A549 (cell line): ENCODE results near the gene CEBPZOS. TPM values are rescaled to one million over a fixed set of nuclear protein-coding genes. Genes with fewer than 3 reads are reported as not detected.
A peak's percentile ranks its signal among the peaks of the same experiment; 100 is the strongest.

Experiments used
- ATAC-seq, 2 experiments: fragments of 200-7000 bp in 1 of 2; fragments of >200 bp in 1 of 2; cut with Nextera tagmentation in 1 of 2; cut with Tn5 transposase in 1 of 2; 3 replicates each; pipeline versions ENCODE4 v1.8.0 to v1.9.1; 2018 to 2020; ENCODE audit warnings: mild to moderate bottlenecking in 1 of 2, moderate library complexity in 1 of 2
- CTCF ChIA-PET: fragments of 300-600 bp; sonication (Branson Sonifier 250); formaldehyde crosslinking; extraction: SDS; loops from one replicate; lab custom pipeline; 2021; ENCODE audit warnings: antibody characterized with exemption, inconsistent platforms; lab: Yijun Ruan, JAX
- POLR2A ChIA-PET: fragments of 350-600 bp; formaldehyde crosslinking; extraction: SDS; loops from one replicate; lab custom pipeline; 2021; ENCODE audit warnings: antibody characterized with exemption, inconsistent platforms; lab: Yijun Ruan, JAX
- DNase-seq, 2 experiments: peaks; one replicate each; pipeline versions ENCODE4 v3.0.0 to v3.0.0-alpha.2; 2011 to 2016; ENCODE audit warnings: low read depth in 1 of 2, low spot score in 1 of 2
- FAIRE-seq: peaks from 2 replicates; lab custom pipeline; 2011; peaks lifted over from hg19 to GRCh38; lab: Jason Lieb, UNC
- H3K27ac ChIP-seq, 2 experiments: fragments of >200 bp; sonication (Bioruptor Twin); formaldehyde crosslinking; 3 replicates each; pipeline ENCODE4 v1.5.1; 2016 to 2017
- H3K4me1 ChIP-seq: fragments of >200 bp; sonication (Bioruptor Twin); formaldehyde crosslinking; 3 replicates; pipeline ENCODE4 v1.6.1; 2016
- H3K4me2 ChIP-seq: fragments of >200 bp; sonication (Bioruptor Twin); formaldehyde crosslinking; 3 replicates; pipeline ENCODE4 v1.6.1; 2016
- H3K4me3 ChIP-seq: fragments of >200 bp; sonication (Bioruptor Twin); formaldehyde crosslinking; 3 replicates; pipeline ENCODE4 v1.5.1; 2016
- H3K9me3 ChIP-seq: fragments of >200 bp; sonication (Bioruptor Twin); formaldehyde crosslinking; 3 replicates; pipeline ENCODE4 v1.6.1; 2016
- BHLHE40 ChIP-seq: IDR thresholded peaks from 2 replicates; pipeline ENCODE4 v1.6.1; 2012; ENCODE audit warnings: low read depth, low read length, inconsistent platforms
- HEYL ChIP-seq: fragments of 250-450 bp; sonication (Bioruptor Pico); IDR thresholded peaks from 2 replicates; pipeline ENCODE4 v1.8.0; 2021; ENCODE audit warnings: mild to moderate bottlenecking, moderate library complexity
- HOXA7 ChIP-seq: fragments of 250-450 bp; sonication (Bioruptor Pico); IDR thresholded peaks from 2 replicates; pipeline ENCODE4 v1.5.0; 2020; ENCODE audit warnings: mild to moderate bottlenecking, moderate library complexity
- JUN ChIP-seq, 2 experiments: fragments of >200 bp; sonication (Bioruptor Twin); formaldehyde crosslinking; IDR thresholded peaks; 2 replicates in 1 of 2; 3 replicates in 1 of 2; pipeline ENCODE4 v1.6.1; 2016 to 2017
- KDM5A ChIP-seq: fragments of 200-600 bp; sonication (generic); IDR thresholded peaks from 2 replicates; pipeline ENCODE4 v1.6.1; 2016; ENCODE audit warnings: antibody characterized with exemption, mild to moderate bottlenecking
- NPAS2 ChIP-seq: fragments of 250-450 bp; sonication (Bioruptor Pico); IDR thresholded peaks from 2 replicates; pipeline ENCODE4 v1.8.0; 2022; ENCODE audit warnings: mild to moderate bottlenecking, moderate library complexity, borderline replicate concordance
- NR3C1 ChIP-seq: fragments of >200 bp; sonication (Bioruptor Twin); formaldehyde crosslinking; IDR thresholded peaks from 3 replicates; pipeline ENCODE4 v1.6.1; 2017
- POLR2A ChIP-seq: IDR thresholded peaks from 2 replicates; pipeline ENCODE4 v1.6.1; 2012; ENCODE audit warnings: mild to moderate bottlenecking, low read length
- POLR2AphosphoS2 ChIP-seq: conservative IDR thresholded peaks from 2 replicates; pipeline ENCODE4 v1.6.1; 2012; ENCODE audit warnings: low read length, improper control_type of control experiment, inconsistent platforms
- RCOR1 ChIP-seq: fragments of 150-350 bp; IDR thresholded peaks from 2 replicates; pipeline ENCODE4 v1.6.1; 2014; ENCODE audit warnings: antibody characterized with exemption, low read length, low read depth
- SREBF2 ChIP-seq: fragments of 450-650 bp; IDR thresholded peaks from 2 replicates; pipeline ENCODE4 v1.6.1; 2014; ENCODE audit warnings: mild to moderate bottlenecking, moderate library complexity
- TP53 ChIP-seq: fragments of 250-450 bp; sonication (Bioruptor Pico); IDR thresholded peaks from 2 replicates; pipeline ENCODE4 v1.5.0; 2021; ENCODE audit warnings: mild to moderate bottlenecking, moderate library complexity
- ZFP36 ChIP-seq: fragments of 450-650 bp; IDR thresholded peaks from 2 replicates; pipeline ENCODE4 v1.6.1; 2014; ENCODE audit warnings: borderline replicate concordance; ENCODE audit not compliant: partially characterized antibody
- WGBS: methylation state at CpG from one replicate; pipeline ENCODE4 v1.1.6; 2017; ENCODE audit errors: missing lambda C conversion rate; 5-methylcytosine and 5-hydroxymethylcytosine counted together
- polyA plus RNA-seq, 4 experiments: library from polyadenylated mRNA; depleted of rRNA in 3 of 4; stranded (reverse); fragments of >200 nt; fragmentation: RNase III in 1 of 4; extraction: RNeasy Plus Mini Kit Qiagen cat#74134 plus additional on column Dnase treatment in 1 of 4; gene quantifications; 2 replicates in 3 of 4; 3 replicates in 1 of 4; pipeline ENCODE4 v1.2.3, GENCODE V29; 2011 to 2017
- TF ChIP-seq, protein P1 (sequence below): IDR thresholded peaks from 2 replicates; pipeline ENCODE4 v1.6.1; 2012
- TF ChIP-seq, protein P2 (sequence below): fragments of >200 bp; sonication (Bioruptor Twin); formaldehyde crosslinking; IDR thresholded peaks from 3 replicates; pipeline ENCODE4 v1.6.1; 2016
- TF ChIP-seq, protein P3 (sequence below): fragments of >200 bp; sonication (Bioruptor Twin); formaldehyde crosslinking; IDR thresholded peaks from 2 replicates; pipeline ENCODE4 v1.6.1; 2016

The CEBPZOS gene
- polyA plus RNA-seq, 2 of the 4 experiments (the other 2 are of a cell fraction), result 55.9 to 87.4 TPM

DNA sequence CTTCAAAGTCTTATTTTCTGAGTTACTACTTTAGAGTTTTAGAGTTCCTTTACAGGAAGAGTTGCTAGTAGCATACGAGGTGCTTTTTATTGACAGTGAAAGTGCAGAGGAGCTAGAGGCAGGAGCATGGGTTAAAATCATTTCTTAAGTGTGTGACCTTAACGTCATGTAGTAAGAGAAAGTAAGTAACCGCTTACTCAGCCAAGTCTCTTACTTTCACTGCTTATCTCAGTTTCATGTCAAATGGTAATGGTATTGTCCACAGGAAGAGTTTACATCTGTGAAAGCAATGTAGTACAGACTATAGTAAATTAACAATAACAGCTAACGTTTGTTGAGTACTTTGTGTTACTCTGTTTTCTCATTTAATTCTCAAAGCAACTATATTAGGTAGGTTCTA is 47.7 kb downstream of the CEBPZOS start:
- POLR2A ChIA-PET, result interaction anchor here (0.7 kb wide), 1 partner anchor 13 kb away, joined by 3 read pairs; the partner anchor contains the start of genes CEBPZ and NDUFAF7
- CTCF ChIA-PET, result interaction anchor here (1.6 kb wide), 1 partner anchor 10 kb away, joined by 4 read pairs; no protein-coding TSS in a partner anchor
- TF ChIP-seq NPAS2 (CRISPR knock-in tag), result no peak
- TF ChIP-seq, protein P1, sequence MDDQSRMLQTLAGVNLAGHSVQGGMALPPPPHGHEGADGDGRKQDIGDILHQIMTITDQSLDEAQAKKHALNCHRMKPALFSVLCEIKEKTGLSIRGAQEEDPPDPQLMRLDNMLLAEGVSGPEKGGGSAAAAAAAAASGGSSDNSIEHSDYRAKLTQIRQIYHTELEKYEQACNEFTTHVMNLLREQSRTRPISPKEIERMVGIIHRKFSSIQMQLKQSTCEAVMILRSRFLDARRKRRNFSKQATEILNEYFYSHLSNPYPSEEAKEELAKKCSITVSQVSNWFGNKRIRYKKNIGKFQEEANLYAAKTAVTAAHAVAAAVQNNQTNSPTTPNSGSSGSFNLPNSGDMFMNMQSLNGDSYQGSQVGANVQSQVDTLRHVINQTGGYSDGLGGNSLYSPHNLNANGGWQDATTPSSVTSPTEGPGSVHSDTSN, result no peak
- H3K4me3 ChIP-seq, result no peak overlapping the region
- H3K9me3 ChIP-seq, result no peaks in the 10 kb centered on the region
- H3K4me2 ChIP-seq, result no peak overlapping the region
- DNase-seq (no peak), FAIRE-seq (peak; percentile 13), ATAC-seq (no peak)
- H3K27ac ChIP-seq, result no peak overlapping the region
- H3K4me1 ChIP-seq, result no peaks in the 10 kb centered on the region
- 85% methylated on average over 4 of the region's 4 CpGs for WGBS

DNA sequence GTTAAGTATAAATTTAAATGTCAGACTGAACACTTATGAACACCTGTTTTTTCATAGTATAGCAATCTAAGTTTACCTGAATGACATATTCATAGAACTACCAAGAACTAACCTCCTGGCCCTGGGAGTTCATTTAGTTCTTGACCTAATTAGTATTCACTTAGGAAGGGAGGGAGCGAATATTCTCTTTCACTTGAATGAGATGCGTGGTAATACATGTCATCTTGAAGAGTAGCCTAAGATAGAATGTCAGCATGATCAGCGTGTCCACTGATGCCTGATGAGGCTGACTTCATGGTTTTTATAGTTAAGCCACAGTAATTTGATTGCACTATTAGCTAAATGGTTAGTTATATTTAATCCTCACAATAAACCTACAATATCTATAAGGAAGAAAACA is 48.5 kb downstream of the CEBPZOS start:
- Histone ChIP-seq H3K4me2 (no peak overlapping the region), H3K4me1 (no peaks in the 10 kb centered on the region), H3K27ac (no peak overlapping the region), H3K4me3 (no peak overlapping the region), H3K9me3 (no peaks in the 10 kb centered on the region)
- ChIA-PET CTCF (interaction anchor here (0.6 to 0.7 kb wide), 2 partner anchors 12 to 59 kb away, joined by 3 read pairs; no protein-coding TSS in a partner anchor), POLR2A (interaction anchor here (0.7 kb wide), 1 partner anchor 13 kb away, joined by 3 read pairs; the partner anchor contains the start of genes CEBPZ and NDUFAF7)
- ATAC-seq (no peak), FAIRE-seq (no peak), DNase-seq (no peak)
- 92% methylated on average over 3 of the region's 3 CpGs for WGBS
- TF ChIP-seq SREBF2 (no peak), RCOR1 (no peak), BHLHE40 (no peak), POLR2A (no peak), KDM5A (no peak), HOXA7 (CRISPR knock-in tag) (no peak)
- TF ChIP-seq, protein P2, sequence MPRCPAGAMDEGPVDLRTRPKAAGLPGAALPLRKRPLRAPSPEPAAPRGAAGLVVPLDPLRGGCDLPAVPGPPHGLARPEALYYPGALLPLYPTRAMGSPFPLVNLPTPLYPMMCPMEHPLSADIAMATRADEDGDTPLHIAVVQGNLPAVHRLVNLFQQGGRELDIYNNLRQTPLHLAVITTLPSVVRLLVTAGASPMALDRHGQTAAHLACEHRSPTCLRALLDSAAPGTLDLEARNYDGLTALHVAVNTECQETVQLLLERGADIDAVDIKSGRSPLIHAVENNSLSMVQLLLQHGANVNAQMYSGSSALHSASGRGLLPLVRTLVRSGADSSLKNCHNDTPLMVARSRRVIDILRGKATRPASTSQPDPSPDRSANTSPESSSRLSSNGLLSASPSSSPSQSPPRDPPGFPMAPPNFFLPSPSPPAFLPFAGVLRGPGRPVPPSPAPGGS, result no peak

DNA sequence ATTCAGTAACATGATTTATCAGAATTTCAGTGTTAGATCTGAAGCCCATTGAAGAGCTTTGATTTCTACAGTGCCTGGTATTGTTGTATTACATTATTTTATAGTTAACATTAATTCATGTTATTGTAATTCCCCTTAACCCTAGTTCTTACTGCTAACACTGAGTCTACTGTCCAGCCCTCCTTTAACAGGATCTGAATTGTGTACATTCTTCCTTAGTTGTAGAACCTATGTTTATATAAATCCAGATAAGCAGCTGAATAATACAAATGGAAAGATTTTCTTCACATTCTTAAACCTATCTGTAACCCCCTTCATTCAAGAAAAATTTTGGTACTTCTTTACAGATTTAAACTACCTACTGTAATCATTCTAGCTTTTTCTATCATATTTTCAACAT is 49.9 kb downstream of the CEBPZOS start:
- Histone ChIP-seq H3K9me3 (no peaks in the 10 kb centered on the region), H3K4me1 (no peaks in the 10 kb centered on the region), H3K4me3 (no peak overlapping the region), H3K4me2 (no peak overlapping the region), H3K27ac (no peak overlapping the region)
- ChIA-PET POLR2A (no interaction called here), CTCF (interaction anchor here (0.8 to 2.2 kb wide), 2 partner anchors 20 to 77 kb away, joined by 3 to 7 read pairs; no protein-coding TSS in a partner anchor)
- TF ChIP-seq JUN (IDR thresholded peaks at IDR 0.05), result no peak
- TF ChIP-seq POLR2AphosphoS2, result 0 out of 2 replicates have a peak, but pooled peaks have one; percentile 9
- ATAC-seq, result no peak
- FAIRE-seq, result no peak
- no peak for DNase-seq

DNA sequence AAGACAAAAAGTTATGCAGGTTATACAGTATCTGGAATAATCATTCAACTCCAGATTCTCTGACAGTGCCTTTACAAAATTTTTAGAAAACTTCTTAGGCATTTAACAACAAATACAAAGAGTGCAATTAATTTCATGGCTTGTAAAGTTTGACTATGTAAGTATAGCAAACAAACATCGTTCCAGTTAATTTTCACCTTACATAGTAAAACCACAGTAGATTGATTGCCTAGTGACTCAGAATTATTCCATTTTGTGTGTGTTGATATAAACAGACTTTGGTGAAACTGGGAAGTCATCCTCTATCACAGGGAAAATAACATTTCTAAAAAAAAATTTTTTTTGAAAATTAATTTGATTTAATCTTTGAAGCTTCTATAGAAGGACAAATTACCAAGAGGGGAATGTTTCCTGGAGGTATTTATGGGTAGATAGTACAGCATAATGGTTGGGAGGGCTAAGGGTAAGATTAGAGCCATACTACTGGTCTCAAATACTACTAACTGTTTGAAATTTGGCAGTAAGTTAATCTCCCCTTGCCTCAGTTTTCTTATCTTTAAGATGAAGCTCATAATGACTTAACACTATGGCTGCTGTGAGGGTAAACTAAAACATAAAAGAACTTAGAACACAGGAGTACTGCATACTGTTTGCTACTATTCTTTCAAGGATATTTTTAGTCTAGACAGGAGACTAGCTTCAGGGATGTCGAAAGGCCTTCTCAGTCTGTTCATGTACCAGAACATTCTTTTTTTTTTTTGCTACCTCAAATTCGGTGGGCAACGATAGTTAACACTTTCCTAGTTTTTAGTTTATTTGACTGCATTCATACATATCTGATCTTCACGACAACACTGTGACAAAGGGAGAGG is 54.8 kb downstream of the CEBPZOS start:
- no peak for ATAC-seq
- Histone ChIP-seq H3K4me1 (peaks cover 6% of the 10 kb centered on the region; the same call in 2 of the 3 replicates), H3K4me3 (no peak overlapping the region), H3K4me2 (no peak overlapping the region), H3K9me3 (no peaks in the 10 kb centered on the region), H3K27ac (no peak overlapping the region)
- FAIRE-seq, result no peak
- TF ChIP-seq NR3C1 (no peak), ZFP36 (no peak), POLR2AphosphoS2 (no peak), HEYL (CRISPR knock-in tag) (no peak), TP53 (CRISPR knock-in tag) (no peak)
- TF ChIP-seq, protein P1, result no peak
- TF ChIP-seq, protein P3, sequence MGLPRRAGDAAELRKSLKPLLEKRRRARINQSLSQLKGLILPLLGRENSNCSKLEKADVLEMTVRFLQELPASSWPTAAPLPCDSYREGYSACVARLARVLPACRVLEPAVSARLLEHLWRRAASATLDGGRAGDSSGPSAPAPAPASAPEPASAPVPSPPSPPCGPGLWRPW, result no peak
- ChIA-PET POLR2A (no interaction called here), CTCF (interaction anchor here (0.9 to 1.5 kb wide), 2 partner anchors 14 to 82 kb away, joined by 3 to 5 read pairs; no protein-coding TSS in a partner anchor)
- DNase-seq, result no peak
- WGBS, result 93% methylated on average over 5 of the region's 5 CpGs
